ENCODE results near the gene NUP88.

NUP88 gene

DNA sequence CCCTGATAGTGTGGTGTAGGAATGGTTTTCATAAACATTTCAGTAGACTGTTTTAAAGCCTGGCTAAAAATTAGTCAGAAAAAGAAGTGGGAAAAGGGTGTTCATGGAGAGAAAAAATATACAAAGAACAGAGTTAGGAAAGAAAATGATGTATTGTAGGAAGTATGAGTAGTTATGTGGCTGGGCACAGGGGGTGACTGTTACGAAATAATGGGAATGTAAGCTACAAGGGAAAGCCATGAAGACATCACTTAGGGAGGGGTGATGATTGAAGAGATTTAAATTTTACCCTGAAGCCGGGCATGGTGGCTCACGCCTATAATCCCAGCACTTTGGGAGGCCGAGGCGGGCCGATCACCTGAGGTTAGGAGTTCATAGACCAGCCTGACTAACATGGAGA lies 55.3 kb downstream of the NUP88 start:
- TF ChIP-seq, protein P1, sequence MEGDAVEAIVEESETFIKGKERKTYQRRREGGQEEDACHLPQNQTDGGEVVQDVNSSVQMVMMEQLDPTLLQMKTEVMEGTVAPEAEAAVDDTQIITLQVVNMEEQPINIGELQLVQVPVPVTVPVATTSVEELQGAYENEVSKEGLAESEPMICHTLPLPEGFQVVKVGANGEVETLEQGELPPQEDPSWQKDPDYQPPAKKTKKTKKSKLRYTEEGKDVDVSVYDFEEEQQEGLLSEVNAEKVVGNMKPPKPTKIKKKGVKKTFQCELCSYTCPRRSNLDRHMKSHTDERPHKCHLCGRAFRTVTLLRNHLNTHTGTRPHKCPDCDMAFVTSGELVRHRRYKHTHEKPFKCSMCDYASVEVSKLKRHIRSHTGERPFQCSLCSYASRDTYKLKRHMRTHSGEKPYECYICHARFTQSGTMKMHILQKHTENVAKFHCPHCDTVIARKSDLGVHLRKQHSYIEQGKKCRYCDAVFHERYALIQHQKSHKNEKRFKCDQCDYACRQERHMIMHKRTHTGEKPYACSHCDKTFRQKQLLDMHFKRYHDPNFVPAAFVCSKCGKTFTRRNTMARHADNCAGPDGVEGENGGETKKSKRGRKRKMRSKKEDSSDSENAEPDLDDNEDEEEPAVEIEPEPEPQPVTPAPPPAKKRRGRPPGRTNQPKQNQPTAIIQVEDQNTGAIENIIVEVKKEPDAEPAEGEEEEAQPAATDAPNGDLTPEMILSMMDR (IDR thresholded peaks at IDR 0.05): no peak

DNA sequence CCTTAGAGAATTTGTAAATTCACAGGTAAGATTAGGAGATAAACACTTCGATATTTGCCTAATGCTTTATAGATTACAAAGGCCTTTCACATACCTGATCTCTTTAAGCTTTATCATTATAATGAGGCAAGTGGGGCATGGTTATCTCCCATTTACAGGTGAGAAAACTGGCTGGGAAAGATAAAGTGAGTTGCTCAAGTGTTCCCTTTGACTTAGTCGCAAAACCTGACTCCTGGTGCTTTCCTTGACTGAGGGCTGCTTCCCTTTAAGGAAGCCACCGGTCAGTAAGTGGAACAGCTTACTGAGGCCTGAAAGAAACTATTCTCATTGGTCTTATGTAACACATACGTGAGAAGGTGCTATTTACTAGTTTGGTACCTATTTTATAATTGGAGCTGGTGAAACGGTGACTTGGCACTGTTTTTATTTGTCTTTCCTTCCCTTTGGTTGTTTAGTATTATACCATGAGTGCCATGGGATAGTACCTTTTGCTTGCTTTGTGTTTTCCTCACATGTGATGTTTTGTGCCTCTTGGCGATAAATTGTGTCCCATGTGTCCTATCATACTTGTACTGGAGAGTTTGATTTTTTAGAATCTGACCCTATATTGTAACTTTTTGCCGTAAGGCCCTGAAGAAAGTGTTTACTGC lies 57.2 kb downstream of the NUP88 start:
- TF ChIP-seq, protein P1 (IDR thresholded peaks at IDR 0.05): no peak

DNA sequence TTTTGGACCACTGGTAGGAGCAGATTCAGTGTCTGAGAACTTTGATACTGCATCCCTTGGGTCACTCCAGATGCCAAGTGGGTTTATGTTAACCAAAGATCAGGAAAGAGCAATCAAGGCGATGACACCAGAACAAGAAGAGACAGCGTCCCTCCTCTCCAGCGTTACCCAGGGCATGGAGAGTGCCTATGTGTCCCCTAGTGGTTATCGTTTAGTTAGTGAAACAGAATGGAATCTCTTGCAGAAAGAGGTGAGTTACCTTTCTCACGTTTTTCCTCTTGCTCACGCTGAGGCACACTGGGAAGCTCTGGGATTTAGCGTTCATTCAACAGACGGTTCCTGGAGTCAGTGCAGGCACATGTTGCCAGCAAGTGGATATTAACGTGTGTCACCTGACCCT lies 58.0 kb downstream of the NUP88 start:
- TF ChIP-seq, protein P1 (IDR thresholded peaks at IDR 0.05): no peak

DNA sequence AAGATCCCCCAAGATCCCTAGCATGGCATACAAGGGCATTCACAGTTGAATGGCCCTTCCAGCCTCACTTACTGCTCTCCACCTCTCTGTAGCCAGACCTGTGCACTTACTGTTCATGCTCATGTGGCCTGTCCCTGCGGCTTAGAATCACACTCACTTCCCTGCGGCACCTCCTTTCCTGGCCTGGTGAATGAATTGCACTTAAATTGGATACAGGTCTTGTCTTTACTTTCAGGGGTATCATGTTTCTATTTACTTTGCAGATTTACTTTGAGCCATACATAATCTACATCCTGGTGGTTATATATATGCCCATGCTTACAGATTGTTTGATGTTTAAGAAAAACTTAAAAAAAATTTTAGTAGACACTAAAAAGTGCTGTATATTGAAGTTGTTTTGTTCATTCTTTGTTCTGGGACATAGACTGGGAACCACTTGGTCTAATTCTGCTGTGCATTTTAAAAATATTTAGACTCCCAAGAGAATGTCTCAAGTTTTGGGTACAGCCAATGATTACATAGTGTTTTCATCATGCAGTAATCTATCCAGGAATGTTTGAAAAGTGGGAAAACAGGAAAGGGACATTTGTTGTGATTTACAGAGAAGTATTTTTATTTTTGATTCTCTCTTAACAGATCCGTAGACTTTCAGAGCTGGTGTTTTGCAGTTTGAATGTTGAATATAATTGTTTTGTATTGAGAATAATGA lies 63.9 kb downstream of the NUP88 start:
- TF ChIP-seq, protein P1 (IDR thresholded peaks at IDR 0.05): no peak

DNA sequence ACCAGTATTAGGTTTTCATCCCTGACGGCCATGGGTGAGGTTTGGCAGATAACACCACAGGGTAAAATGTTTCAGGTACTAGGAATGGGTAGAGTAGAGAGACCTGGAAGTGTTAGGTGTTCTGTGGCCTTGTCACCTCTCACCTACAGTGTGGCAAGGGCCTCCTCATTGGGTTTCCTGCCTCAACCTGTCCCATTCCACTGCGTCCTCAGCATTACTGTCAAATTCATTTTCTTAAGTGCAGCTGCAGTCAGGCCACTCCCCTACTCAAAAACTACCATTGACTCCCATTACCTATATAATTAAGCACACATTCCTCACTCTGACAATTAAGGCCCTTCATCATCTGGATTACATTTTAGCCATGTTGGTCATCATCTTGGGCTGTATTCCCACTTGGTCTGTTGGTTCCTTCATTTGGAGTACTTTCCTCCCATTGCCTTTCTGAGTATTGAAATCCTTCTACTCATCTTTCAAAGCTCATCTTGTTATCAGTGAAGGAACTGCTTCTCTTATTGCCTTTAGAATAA lies 64.5 kb downstream of the NUP88 start:
- TF ChIP-seq, protein P1 (IDR thresholded peaks at IDR 0.05): no peak

DNA sequence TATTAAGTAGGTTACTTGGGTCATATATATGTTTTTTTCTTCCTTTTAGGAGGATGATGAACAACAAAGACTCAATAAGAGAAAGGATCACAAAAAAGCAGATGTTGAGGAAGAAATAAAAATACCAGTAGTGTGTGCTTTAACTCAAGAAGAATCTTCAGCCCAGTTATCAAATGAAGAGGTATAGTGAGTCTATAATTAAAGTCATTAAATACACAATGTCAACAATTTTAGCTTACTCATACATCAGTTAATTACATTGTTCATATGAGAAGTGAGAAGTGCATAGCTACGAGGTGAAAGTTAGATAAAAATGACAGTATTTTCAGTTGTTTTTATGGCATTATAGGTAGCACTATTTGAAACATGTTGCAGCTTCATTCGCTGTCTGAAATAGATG lies 65.2 kb downstream of the NUP88 start:
- TF ChIP-seq, protein P1 (IDR thresholded peaks at IDR 0.05): no peak

DNA sequence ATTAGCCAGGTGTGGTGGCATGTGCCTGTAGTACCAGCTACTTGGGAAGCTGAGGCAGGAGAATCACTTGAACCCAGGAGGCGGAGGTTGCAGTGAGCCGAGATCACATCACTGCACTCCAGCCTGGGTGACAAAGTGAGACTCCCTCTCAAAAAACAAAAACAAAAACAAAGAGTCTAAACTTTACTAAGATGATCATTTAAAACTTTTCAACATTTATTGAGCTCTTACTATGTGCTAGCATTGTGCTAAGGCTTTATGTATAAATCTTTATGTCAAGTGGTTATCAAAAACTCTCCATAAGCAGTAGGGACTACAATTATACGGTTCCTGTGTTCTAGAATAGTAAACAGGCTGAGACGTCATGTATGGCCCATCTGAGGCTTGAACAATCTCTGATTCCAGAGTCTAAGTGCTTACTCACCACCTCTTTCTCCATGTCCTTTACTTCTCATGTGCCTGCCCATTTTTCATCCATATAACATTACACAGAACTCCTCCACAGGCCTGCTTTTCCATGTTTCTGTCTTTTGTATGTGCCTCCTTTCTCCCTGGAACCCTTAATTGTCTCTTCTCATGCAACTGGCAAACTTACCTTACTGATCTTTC lies 66.7 kb downstream of the NUP88 start:
- TF ChIP-seq, protein P1 (IDR thresholded peaks at IDR 0.05): no peak
